ENCODE results near the gene CTCF. TPM values are rescaled to one million over a fixed set of nuclear protein-coding genes. Genes with fewer than 3 reads are reported as not detected.

CTCF gene
- total and polyA plus RNA-seq, 10 of the 15 experiments (the other 5 are each of a cell fraction or from before 2014, with no cell fraction given): 9.1 to 55.0 (median 41.8) TPM

GRCh38 chr16:67666559-67667452 is 104.5 kb downstream of the CTCF start, which contains the start of the genes C16orf86 and ENKD1 (continued):
- no peak for TF ChIP-seq RFX5 (IDR thresholded peaks at IDR 0.05; ENCODE audit: low read depth, low read length)
- TF ChIP-seq ZBTB11 (CRISPR knock-in tag; IDR thresholded peaks at IDR 0.05): no peak
- TF ChIP-seq PRDM15 (CRISPR knock-in tag; IDR thresholded peaks at IDR 0.05): no peak
